Aorta (tissue), 5 donors: ENCODE data around the gene P2RY11. TPM values are rescaled to one million over a fixed set of nuclear protein-coding genes. Genes with fewer than 3 reads are reported as not detected.
A peak's percentile ranks its signal among the peaks of the same experiment; 100 is the strongest.

ENCODE experiments used
- ATAC-seq: fragments of 200-7000 bp; cut with Tn5 transposase; one replicate; pipeline ENCODE4 v1.9.1; 2022; ENCODE audit warnings: moderate library complexity; ENCODE audit not compliant: low FRiP score
- DNase-seq, 2 donors: peaks; one replicate each; pipeline ENCODE4 v3.0.0-alpha.2; 2020
- H3K27ac ChIP-seq, 2 donors: one replicate each; pipeline ENCODE4 v1.5.1; 2013; ENCODE audit warnings: low read length in 2 of 2, mild to moderate bottlenecking in 2 of 2, moderate library complexity in 2 of 2, control low read depth in 1 of 2, inconsistent platforms in 1 of 2, low read depth in 1 of 2
- H3K27me3 ChIP-seq, 2 donors: one replicate each; pipeline ENCODE4 v1.6.1; 2013; ENCODE audit warnings: control low read depth in 1 of 2, low read length in 1 of 2, mild to moderate bottlenecking in 1 of 2, moderate library complexity in 1 of 2; ENCODE audit not compliant: insufficient read depth in 2 of 2, control insufficient read depth in 1 of 2
- H3K36me3 ChIP-seq, 2 donors: one replicate each; pipeline ENCODE4 v1.6.1; 2013; ENCODE audit warnings: control low read depth in 1 of 2, low read length in 1 of 2, mild to moderate bottlenecking in 1 of 2; ENCODE audit not compliant: insufficient read depth in 2 of 2, control insufficient read depth in 1 of 2
- H3K4me1 ChIP-seq, 2 donors: one replicate each; pipeline ENCODE4 v1.6.1; 2013; ENCODE audit warnings: low read length in 2 of 2, control low read depth in 1 of 2, mild to moderate bottlenecking in 1 of 2, moderate library complexity in 1 of 2; ENCODE audit not compliant: insufficient read depth in 2 of 2, control insufficient read depth in 1 of 2
- H3K4me3 ChIP-seq, 2 donors: one replicate each; pipeline ENCODE4 v1.5.1; 2013; ENCODE audit warnings: low read length in 2 of 2, control low read depth in 1 of 2, mild to moderate bottlenecking in 1 of 2
- H3K9me3 ChIP-seq: one replicate; pipeline ENCODE4 v1.6.1; 2013; ENCODE audit warnings: mild to moderate bottlenecking, low read length; ENCODE audit not compliant: control insufficient read depth
- WGBS, 2 donors: extraction: QIAGEN DNeasy Blood & Tissue Kit; methylation state at CpG; one replicate each; pipeline ENCODE4 v1.1.7; 2013; 5-methylcytosine and 5-hydroxymethylcytosine counted together
- intact Hi-C, 2 donors: fragments of 100-400 bp; cut with DNase I; formaldehyde crosslinking; loops; one replicate each; pipeline versions ENCODE4 v1.14.2 to v1.15.0; 2022
- polyA plus RNA-seq, 2 donors: library from polyadenylated mRNA; stranded (reverse); fragments of 200-250 nt; gene quantifications; one replicate each; pipeline ENCODE4 v1.2.3, GENCODE V29; 2013
- total RNA-seq, 2 donors: library from RNA; stranded (reverse); fragmentation: NEBNext Ultra II Directional; extraction: Animal tissue kit (Norgen Biotek cat#: 25700); gene quantifications; one replicate each; pipeline ENCODE4 v1.2.1, GENCODE V29; 2021
- donor health status: healthy with polysubstance abuse.
- donor health status: Bipolar disorder and iron deficiency.
- donor health status: DM: no; HTN: no; CAD: no.
- donor health status: DM: no; HTN: no; CAD: no.
- donor health status: DM: yes; HTN: yes; CAD: no.

P2RY11 gene
- total and polyA plus RNA-seq, 4 donors, result 5.3 to 16.0 (median 10.1) TPM

DNA sequence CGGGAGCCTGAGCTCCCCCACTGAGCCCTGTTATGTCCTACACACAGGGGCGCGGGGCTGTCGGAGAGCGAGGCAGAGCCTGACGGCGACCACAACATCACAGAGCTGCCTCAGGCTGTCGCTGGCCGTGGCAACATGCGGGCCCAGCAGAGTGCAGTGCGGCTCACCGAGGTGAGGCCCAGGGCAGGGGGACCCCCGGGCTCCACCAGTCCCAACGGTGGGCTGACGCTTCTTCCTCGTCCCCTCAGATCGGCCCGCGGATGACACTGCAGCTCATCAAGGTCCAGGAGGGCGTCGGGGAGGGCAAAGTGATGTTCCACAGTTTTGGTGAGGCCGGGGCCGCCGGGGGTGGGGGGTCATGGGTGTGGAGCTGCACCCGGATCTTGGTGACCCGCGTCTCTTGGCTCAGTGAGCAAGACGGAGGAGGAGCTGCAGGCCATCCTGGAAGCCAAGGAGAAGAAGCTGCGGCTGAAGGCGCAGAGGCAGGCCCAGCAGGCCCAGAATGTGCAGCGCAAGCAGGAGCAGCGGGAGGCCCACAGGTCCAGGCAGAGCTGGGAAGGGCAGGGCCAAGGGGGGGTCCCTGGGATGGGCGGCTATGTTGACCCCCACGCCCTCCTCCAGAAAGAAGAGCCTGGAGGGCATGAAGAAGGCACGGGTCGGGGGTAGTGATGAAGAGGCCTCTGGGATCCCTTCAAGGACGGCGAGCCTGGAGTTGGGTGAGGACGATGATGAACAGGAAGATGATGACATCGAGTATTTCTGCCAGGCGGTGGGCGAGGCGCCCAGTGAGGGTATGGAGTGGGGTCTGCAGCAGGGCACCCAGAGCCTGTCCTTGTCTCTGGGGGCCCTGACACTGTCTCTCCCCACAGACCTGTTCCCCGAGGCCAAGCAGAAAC is 1.2 kb upstream of the P2RY11 start:
- DNase-seq (peak in 1 of 2 donors; percentile 75), ATAC-seq (no peak)
- Histone ChIP-seq H3K36me3 (peaks cover 0 to 8% of the 10 kb centered on the region in 2 donors), H3K9me3 (no peaks in the 10 kb centered on the region), H3K27me3 (no peaks in the 10 kb centered on the region), H3K4me3 (no peak overlapping the region), H3K27ac (no peak overlapping the region), H3K4me1 (no peaks in the 10 kb centered on the region)
- 91 to 92% methylated on average over 41 to 44 of the region's 44 CpGs for WGBS, 2 donors
- intact Hi-C loops, result loop anchor here in 1 of 2 donors (10.0 kb wide), 1 partner anchor 176 kb away; the partner anchor contains the start of gene OLFM2

- intact Hi-C loops, result loop anchor here in 1 of 2 donors (10.0 kb wide), 1 partner anchor 176 kb away; the partner anchor contains the start of gene OLFM2
- no peaks in the 10 kb centered on the region for H3K27me3 ChIP-seq
- H3K36me3 ChIP-seq, result peaks cover 0 to 10% of the 10 kb centered on the region in 2 donors
- ATAC-seq (no peak), DNase-seq (no peak)
- no peak overlapping the region for H3K4me3 ChIP-seq
- H3K9me3 ChIP-seq, result no peaks in the 10 kb centered on the region
- no peaks in the 10 kb centered on the region for H3K4me1 ChIP-seq
- no peak overlapping the region for H3K27ac ChIP-seq
- WGBS, 2 donors, result 89 to 92% methylated on average over 18 to 19 of the region's 19 CpGs
These were observed 548 bp upstream of the P2RY11 start for GRCh38 chr19:10110972-10111317.

DNA sequence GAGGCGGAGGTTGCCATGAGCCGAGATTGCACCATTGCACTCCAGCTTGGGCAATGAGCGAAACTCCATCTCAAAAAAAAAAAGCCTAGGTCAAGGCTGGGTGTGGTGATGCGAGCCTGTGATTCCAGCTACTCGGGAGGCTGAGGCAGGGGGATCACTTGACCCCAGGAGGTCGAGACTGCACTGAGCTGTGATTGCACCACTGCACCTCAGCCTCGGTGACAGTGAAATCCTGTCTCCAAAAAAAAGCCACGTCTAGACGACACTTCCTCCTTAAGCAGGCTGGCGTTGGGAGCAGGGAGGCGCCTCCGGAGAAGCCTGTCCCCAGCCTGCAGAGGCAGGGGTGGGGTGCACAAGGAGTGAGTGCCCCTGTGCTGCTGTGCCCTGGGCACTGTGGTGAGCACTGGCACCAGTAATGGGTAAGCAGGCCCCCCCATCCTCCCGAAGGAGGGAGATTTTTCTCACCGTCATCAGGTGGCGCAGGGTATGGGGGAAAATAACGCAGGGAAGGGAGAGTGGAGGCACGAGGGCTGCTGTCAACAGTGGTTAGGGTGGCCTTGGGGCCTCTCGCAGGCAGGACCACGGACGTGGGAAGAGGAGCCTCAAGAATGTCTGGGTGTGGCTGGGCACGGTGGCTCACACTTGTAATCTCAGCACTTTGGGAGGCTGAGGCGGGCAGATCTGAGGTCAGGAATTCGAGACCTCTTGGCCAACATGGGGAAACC is 706 bp downstream of the P2RY11 start:
- 59 to 61% methylated on average over 22 to 23 of the region's 23 CpGs for WGBS, 2 donors
- Histone ChIP-seq H3K9me3 (no peaks in the 10 kb centered on the region), H3K4me3 (no peak overlapping the region), H3K4me1 (no peaks in the 10 kb centered on the region), H3K27me3 (no peaks in the 10 kb centered on the region), H3K36me3 (peaks cover 0 to 10% of the 10 kb centered on the region in 2 donors), H3K27ac (no peak overlapping the region)
- intact Hi-C loops, result loop anchor here in 1 of 2 donors (10.0 kb wide), 1 partner anchor 177 kb away; the partner anchor contains the start of gene OLFM2
- DNase-seq, result no peak
- no peak for ATAC-seq

DNA sequence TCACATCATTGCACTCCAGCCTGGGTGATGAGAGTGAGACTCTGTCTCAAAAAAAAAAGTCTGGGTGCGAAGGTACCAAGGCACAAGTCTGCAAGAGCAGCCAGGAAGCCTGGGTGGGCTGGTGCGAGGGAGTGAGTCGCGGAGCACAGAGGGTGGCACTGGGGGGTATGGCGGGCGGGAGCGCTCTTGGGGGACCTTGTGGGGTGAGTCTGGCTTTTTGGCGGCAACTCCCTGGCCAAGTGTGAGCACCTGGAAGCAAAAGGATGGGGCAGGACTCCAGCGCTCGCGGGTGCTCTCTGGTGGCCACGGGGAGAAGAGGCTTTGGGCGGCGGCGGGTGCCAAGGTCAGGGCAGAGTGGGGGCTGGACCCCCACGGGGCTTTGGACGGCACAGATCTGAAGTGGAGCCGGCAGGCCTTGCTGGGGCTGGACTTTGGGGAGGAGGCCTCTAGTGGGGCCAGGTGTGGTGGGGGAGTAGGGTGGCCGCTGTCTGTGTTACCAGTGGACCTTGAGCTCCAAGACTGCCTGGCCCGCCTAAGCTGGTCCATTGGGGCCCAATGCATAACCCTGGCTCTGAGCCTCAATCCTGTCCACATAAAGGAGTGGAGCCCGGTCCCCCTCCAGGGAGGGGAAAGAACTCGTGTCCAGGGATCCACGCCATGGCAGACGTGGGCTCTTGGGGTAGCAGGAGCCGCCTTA is 1.6 kb downstream of the P2RY11 start:
- no peak overlapping the region for H3K27ac ChIP-seq
- peak; percentile 65 to 87 for DNase-seq
- H3K4me3 ChIP-seq, result no peak overlapping the region
- intact Hi-C loops, result loop anchor here in 1 of 2 donors (10.0 kb wide), 1 partner anchor 178 kb away; the partner anchor contains the start of gene OLFM2
- H3K27me3 ChIP-seq, result no peaks in the 10 kb centered on the region
- no peaks in the 10 kb centered on the region for H3K4me1 ChIP-seq
- H3K9me3 ChIP-seq, result no peaks in the 10 kb centered on the region
- WGBS, 2 donors, result 20 to 23% methylated on average over 25 of the region's 25 CpGs
- H3K36me3 ChIP-seq, result peaks cover 0 to 6% of the 10 kb centered on the region in 2 donors
- no peak for ATAC-seq

GRCh38 chr19:10113592-10113963 is 2.1 kb downstream of the P2RY11 start:
- intact Hi-C loops, result loop anchor here in 1 of 2 donors (10.0 kb wide), 1 partner anchor 179 kb away; the partner anchor contains the start of gene OLFM2
- H3K27ac ChIP-seq, result no peak overlapping the region
- no peaks in the 10 kb centered on the region for H3K4me1 ChIP-seq
- H3K36me3 ChIP-seq, result peaks cover 0 to 6% of the 10 kb centered on the region in 2 donors
- no peak overlapping the region for H3K4me3 ChIP-seq
- no peaks in the 10 kb centered on the region for H3K27me3 ChIP-seq
- no peak for ATAC-seq
- 63 to 64% methylated on average over 19 of the region's 19 CpGs for WGBS, 2 donors
- no peaks in the 10 kb centered on the region for H3K9me3 ChIP-seq
- DNase-seq, result peak in 1 of 2 donors; percentile 73

- H3K27ac ChIP-seq, result no peak overlapping the region
- no peaks in the 10 kb centered on the region for H3K4me1 ChIP-seq
- H3K9me3 ChIP-seq, result no peaks in the 10 kb centered on the region
- DNase-seq, result no peak
- H3K4me3 ChIP-seq, result no peak overlapping the region
- WGBS, 2 donors, result 85 to 87% methylated on average over 43 of the region's 43 CpGs
- no peak for ATAC-seq
- intact Hi-C loops, result loop anchor here in 1 of 2 donors (10.0 kb wide), 1 partner anchor 179 kb away; the partner anchor contains the start of gene OLFM2
- peaks cover 0 to 6% of the 10 kb centered on the region in 2 donors for H3K36me3 ChIP-seq
- H3K27me3 ChIP-seq, result no peaks in the 10 kb centered on the region
These were observed 2.6 kb downstream of the P2RY11 start for GRCh38 chr19:10113964-10114650.

DNA sequence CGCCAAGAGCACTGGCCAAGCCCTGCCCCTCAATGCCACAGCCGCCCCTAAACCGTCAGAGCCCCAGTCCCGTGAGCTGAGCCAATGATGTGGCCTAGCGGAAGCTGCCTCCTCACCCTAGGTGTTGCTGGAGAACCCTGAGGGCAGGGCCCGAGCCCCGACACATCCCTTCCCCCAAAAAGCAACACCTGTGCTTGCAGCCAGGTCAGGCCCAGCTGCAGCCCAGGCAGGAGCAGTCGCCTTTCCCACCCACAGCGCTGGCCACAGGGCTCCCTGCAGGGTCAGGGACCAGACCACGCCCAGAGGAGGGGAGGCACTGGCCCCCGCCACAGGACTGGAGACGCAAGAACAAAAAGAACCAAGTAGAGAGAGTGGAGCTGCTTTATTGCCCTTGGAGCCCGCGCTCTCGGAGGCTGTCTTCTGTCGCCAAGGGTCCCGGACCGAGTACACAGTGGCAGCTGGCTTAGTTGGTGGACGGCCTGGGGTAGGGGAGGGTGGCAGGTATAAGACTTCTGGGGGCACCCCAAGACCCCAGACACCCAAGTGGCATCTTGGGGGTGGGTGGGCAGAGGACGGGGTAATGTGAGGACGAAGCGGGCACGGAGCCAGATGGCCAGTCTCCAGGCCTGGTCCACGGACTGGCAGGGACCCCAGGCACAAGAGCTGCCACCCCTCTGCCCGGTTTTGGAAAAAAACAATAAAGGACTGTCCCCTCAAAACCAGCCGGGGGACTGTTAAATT is 3.3 kb downstream of the P2RY11 start:
- peaks cover 0 to 3% of the 10 kb centered on the region in 2 donors for H3K36me3 ChIP-seq
- H3K27me3 ChIP-seq, result no peaks in the 10 kb centered on the region
- 66 to 72% methylated on average over 26 of the region's 26 CpGs for WGBS, 2 donors
- H3K4me1 ChIP-seq, result no peaks in the 10 kb centered on the region
- H3K27ac ChIP-seq, result no peak overlapping the region
- intact Hi-C loops, result loop anchor here in 1 of 2 donors (10.0 kb wide), 1 partner anchor 180 kb away; the partner anchor contains the start of gene OLFM2
- no peaks in the 10 kb centered on the region for H3K9me3 ChIP-seq
- H3K4me3 ChIP-seq, result no peak overlapping the region
- ATAC-seq, result no peak
- peak in 1 of 2 donors; percentile 50 for DNase-seq
